Measurements from ENCODE around the gene LAP3. TPM values are rescaled to one million over a fixed set of nuclear protein-coding genes. Genes with fewer than 3 reads are reported as not detected.

Gene LAP3
- polyA plus RNA-seq, 1 experiment: 63.3 TPM

DNA sequence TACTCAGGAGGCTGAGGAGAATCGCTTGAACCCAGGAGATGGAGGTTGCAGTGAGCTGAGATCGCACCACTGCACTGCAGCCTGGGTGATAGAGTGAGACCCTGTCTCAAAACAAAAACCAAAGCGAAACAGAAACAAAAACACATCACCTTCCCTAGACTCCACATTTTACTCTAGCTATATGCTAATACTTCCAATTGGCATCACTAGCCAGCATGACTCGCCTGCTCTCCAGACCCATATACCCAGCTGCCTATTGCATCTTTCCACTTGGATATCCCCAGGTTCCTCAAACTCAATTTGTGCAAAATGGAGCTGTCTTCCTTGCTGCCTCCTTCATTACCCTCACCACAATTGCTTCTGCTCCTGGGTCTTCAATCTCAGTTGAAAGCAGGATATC is 22.4 kb upstream of the LAP3 start:
- CTCF ChIA-PET: interaction anchor here (1.2 kb wide), 1 partner anchor 9 kb away, joined by 5 read pairs; no protein-coding TSS in a partner anchor
- peaks cover 10% of the 10 kb centered on the region for H3K27me3 ChIP-seq (ENCODE audit: control insufficient read depth, insufficient read depth, low read length)
- POLR2A ChIA-PET: no interaction called here
- H3K9me3 ChIP-seq (ENCODE audit: control insufficient read depth, insufficient read depth, low read length): no peaks in the 10 kb centered on the region
- TF ChIP-seq, protein P1, sequence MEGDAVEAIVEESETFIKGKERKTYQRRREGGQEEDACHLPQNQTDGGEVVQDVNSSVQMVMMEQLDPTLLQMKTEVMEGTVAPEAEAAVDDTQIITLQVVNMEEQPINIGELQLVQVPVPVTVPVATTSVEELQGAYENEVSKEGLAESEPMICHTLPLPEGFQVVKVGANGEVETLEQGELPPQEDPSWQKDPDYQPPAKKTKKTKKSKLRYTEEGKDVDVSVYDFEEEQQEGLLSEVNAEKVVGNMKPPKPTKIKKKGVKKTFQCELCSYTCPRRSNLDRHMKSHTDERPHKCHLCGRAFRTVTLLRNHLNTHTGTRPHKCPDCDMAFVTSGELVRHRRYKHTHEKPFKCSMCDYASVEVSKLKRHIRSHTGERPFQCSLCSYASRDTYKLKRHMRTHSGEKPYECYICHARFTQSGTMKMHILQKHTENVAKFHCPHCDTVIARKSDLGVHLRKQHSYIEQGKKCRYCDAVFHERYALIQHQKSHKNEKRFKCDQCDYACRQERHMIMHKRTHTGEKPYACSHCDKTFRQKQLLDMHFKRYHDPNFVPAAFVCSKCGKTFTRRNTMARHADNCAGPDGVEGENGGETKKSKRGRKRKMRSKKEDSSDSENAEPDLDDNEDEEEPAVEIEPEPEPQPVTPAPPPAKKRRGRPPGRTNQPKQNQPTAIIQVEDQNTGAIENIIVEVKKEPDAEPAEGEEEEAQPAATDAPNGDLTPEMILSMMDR (IDR thresholded peaks at IDR 0.05; ENCODE audit: low read depth, low read length): no peak
- DNase-seq (ENCODE audit: low read depth, low spot score): no peak
- no peak overlapping the region for H3K27ac ChIP-seq (ENCODE audit: low read depth, low read length)
- no peak overlapping the region for H3K4me3 ChIP-seq (ENCODE audit: low read depth, low read length)

DNA sequence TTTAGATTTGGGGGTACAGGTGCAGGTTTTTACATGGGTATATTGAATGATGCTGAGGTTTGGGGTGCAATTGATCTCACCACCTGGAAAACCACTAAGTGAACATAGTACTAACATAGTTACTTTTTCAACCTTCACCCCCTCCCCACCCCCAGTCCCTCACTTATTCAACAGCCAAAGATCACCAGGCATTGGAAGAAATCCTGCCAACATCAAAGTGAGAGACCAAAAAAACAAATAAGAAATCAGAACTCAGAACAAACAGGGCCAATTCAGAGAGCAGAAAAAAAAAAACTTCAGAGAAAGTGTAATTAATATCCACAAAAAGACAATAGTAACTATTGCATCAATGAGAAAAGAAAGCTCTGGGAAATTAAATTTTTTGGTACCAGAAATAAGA is 20.5 kb upstream of the LAP3 start:
- CTCF ChIA-PET: no interaction called here
- POLR2A ChIA-PET: no interaction called here
- H3K27ac ChIP-seq (ENCODE audit: low read depth, low read length): no peak overlapping the region
- H3K4me3 ChIP-seq (ENCODE audit: low read depth, low read length): no peak overlapping the region
- H3K9me3 ChIP-seq (ENCODE audit: control insufficient read depth, insufficient read depth, low read length): no peaks in the 10 kb centered on the region
- TF ChIP-seq, protein P1 (IDR thresholded peaks at IDR 0.05; ENCODE audit: low read depth, low read length): no peak
- DNase-seq (ENCODE audit: low read depth, low spot score): no peak
- H3K27me3 ChIP-seq (ENCODE audit: control insufficient read depth, insufficient read depth, low read length): peaks cover 10% of the 10 kb centered on the region

- DNase-seq (ENCODE audit: low read depth, low spot score): no peak
- Histone ChIP-seq H3K9me3 (ENCODE audit: control insufficient read depth, insufficient read depth, low read length) (no peaks in the 10 kb centered on the region), H3K4me3 (ENCODE audit: low read depth, low read length) (no peak overlapping the region), H3K27ac (ENCODE audit: low read depth, low read length) (no peak overlapping the region), H3K27me3 (ENCODE audit: control insufficient read depth, insufficient read depth, low read length) (peaks cover 5% of the 10 kb centered on the region)
- ChIA-PET POLR2A (no interaction called here), CTCF (interaction anchor here (1.2 to 3.7 kb wide), 2 partner anchors 9 to 78 kb away, joined by 3 to 20 read pairs; no protein-coding TSS in a partner anchor)
- TF ChIP-seq, protein P1 (IDR thresholded peaks at IDR 0.05; ENCODE audit: low read depth, low read length): no peak
Measured at GRCh38 chr4:17557880-17558279, 19.1 kb upstream of the LAP3 start.

DNA sequence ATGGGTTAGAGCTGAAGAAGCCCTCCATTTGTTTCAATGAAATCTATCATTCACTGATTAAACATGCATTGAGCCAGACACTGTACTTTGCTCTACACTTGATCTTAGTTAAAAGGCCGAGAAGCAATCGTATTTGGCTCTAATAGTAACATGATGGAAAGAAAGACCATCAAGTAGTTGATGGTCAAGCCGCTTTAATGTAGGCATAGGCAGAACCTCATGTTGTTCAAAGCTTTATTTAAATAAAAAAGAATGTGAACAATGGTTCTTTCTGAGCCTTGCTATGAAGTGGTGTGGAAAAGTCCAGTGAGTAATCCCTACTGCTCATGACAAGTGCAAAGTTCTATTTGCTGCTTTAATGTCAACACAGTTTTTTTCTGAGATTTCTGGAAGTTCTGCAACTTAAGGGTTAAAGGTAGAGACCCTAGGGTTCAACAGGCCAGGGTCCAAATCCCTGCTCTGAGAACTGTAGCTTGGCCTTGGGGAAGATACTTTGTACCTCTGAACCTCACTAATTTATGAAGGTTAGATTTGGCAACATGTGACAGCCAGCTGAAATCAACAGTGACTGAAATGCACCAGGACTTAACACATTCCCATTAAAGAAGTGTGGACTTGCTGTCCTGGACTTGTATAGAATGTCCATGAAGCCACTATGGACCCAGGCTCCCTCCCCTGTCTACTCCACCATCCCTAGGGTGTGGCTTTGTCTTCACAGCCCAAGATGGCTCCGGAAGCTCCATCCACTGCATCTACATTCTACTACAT is 17.9 kb upstream of the LAP3 start:
- H3K27ac ChIP-seq (ENCODE audit: low read depth, low read length): no peak overlapping the region
- TF ChIP-seq, protein P1 (IDR thresholded peaks at IDR 0.05; ENCODE audit: low read depth, low read length): no peak
- ChIA-PET CTCF (interaction anchor here (3.7 kb wide), 1 partner anchor 10 kb away, joined by 20 read pairs; no protein-coding TSS in a partner anchor), POLR2A (no interaction called here)
- no peaks in the 10 kb centered on the region for H3K9me3 ChIP-seq (ENCODE audit: control insufficient read depth, insufficient read depth, low read length)
- DNase-seq (ENCODE audit: low read depth, low spot score): no peak
- peaks cover 4% of the 10 kb centered on the region for H3K27me3 ChIP-seq (ENCODE audit: control insufficient read depth, insufficient read depth, low read length)
- no peak overlapping the region for H3K4me3 ChIP-seq (ENCODE audit: low read depth, low read length)

GRCh38 chr4:17559709-17560048 is 17.3 kb upstream of the LAP3 start:
- DNase-seq (ENCODE audit: low read depth, low spot score): no peak
- ChIA-PET POLR2A (no interaction called here), CTCF (interaction anchor here (3.7 kb wide), 1 partner anchor 11 kb away, joined by 20 read pairs; no protein-coding TSS in a partner anchor)
- peaks cover 3% of the 10 kb centered on the region for H3K27me3 ChIP-seq (ENCODE audit: control insufficient read depth, insufficient read depth, low read length)
- H3K9me3 ChIP-seq (ENCODE audit: control insufficient read depth, insufficient read depth, low read length): no peaks in the 10 kb centered on the region
- H3K4me3 ChIP-seq (ENCODE audit: low read depth, low read length): no peak overlapping the region
- TF ChIP-seq, protein P1 (IDR thresholded peaks at IDR 0.05; ENCODE audit: low read depth, low read length): no peak
- no peak overlapping the region for H3K27ac ChIP-seq (ENCODE audit: low read depth, low read length)
